ENCODE results near the gene RAB5A. TPM values are rescaled to one million over a fixed set of nuclear protein-coding genes. Genes with fewer than 3 reads are reported as not detected.

The RAB5A gene
- total RNA-seq, 1 experiment from 2014 or later, result 86.8 TPM

- no TSS peak for BruUV-seq (replicated peaks)
- H3K79me2 ChIP-seq (ENCODE audit: low read length), result peaks cover 88% of the 10 kb centered on the region
- peaks cover 11% of the 10 kb centered on the region; the same call in 1 of the 2 replicates for H3K36me3 ChIP-seq (ENCODE audit: low read depth, low read length)
- intact Hi-C loops (cut with micrococcal nuclease), result no loop called here
- H3K4me3 ChIP-seq (ENCODE audit: low read length), result no peak overlapping the region
- no peak overlapping the region for H3K4me2 ChIP-seq (ENCODE audit: low read length)
- no peak for ATAC-seq
- no peaks in the 10 kb centered on the region for H3F3A ChIP-seq (ENCODE audit: low read length, unreplicated experiment)
- peaks cover 53% of the 10 kb centered on the region for H4K20me1 ChIP-seq (ENCODE audit: low read length)
- H3K4me1 ChIP-seq (ENCODE audit: insufficient read depth, low read length), result peaks cover 8% of the 10 kb centered on the region
- CTCF ChIA-PET, result no interaction called here
- DNase-seq, result no peak
- no peak overlapping the region for H2AFZ ChIP-seq (ENCODE audit: low read length)
- no peaks in the 10 kb centered on the region for H3K9me3 ChIP-seq (ENCODE audit: low read length)
- no peak for TF ChIP-seq CTCF (conservative IDR thresholded peaks at IDR 0.05; ENCODE audit: low read depth, low read length)
- no peak for TF ChIP-seq EZH2phosphoT487 (IDR thresholded peaks at IDR 0.05; ENCODE audit: borderline replicate concordance, low read length)
- no peak for TF ChIP-seq EZH2 (IDR thresholded peaks at IDR 0.05; ENCODE audit: low read length, unreplicated experiment)
- no peaks in the 10 kb centered on the region for H3K9me2 ChIP-seq (replicated peaks; ENCODE audit: low read length)
- POLR2A ChIA-PET (ENCODE audit: unreplicated experiment), result no interaction called here
- H3K9ac ChIP-seq (ENCODE audit: low read length), result no peak overlapping the region
- no peaks in the 10 kb centered on the region for H3K27me3 ChIP-seq (ENCODE audit: low read length)
- no peak overlapping the region for H3K27ac ChIP-seq (ENCODE audit: low read length)
These were observed 20.3 kb downstream of the RAB5A start for GRCh38 chr3:19967208-19967607.

- H4K20me1 ChIP-seq (ENCODE audit: low read length), result peaks cover 54% of the 10 kb centered on the region
- intact Hi-C loops (cut with micrococcal nuclease), result no loop called here
- H3K4me3 ChIP-seq (ENCODE audit: low read length), result no peak overlapping the region
- no peaks in the 10 kb centered on the region for H3K27me3 ChIP-seq (ENCODE audit: low read length)
- no TSS peak for BruUV-seq (replicated peaks)
- CTCF ChIA-PET, result no interaction called here
- no peaks in the 10 kb centered on the region for H3K9me2 ChIP-seq (replicated peaks; ENCODE audit: low read length)
- no peak overlapping the region for H3K27ac ChIP-seq (ENCODE audit: low read length)
- no peak for ATAC-seq
- H3F3A ChIP-seq (ENCODE audit: low read length, unreplicated experiment), result no peaks in the 10 kb centered on the region
- peaks cover 88% of the 10 kb centered on the region for H3K79me2 ChIP-seq (ENCODE audit: low read length)
- TF ChIP-seq EZH2phosphoT487 (IDR thresholded peaks at IDR 0.05; ENCODE audit: borderline replicate concordance, low read length) (no peak), CTCF (conservative IDR thresholded peaks at IDR 0.05; ENCODE audit: low read depth, low read length) (no peak), EZH2 (IDR thresholded peaks at IDR 0.05; ENCODE audit: low read length, unreplicated experiment) (no peak)
- H3K4me2 ChIP-seq (ENCODE audit: low read length), result no peak overlapping the region
- H3K36me3 ChIP-seq (ENCODE audit: low read depth, low read length), result peaks cover 11% of the 10 kb centered on the region; the same call in 1 of the 2 replicates
- POLR2A ChIA-PET (ENCODE audit: unreplicated experiment), result no interaction called here
- H3K9ac ChIP-seq (ENCODE audit: low read length), result no peak overlapping the region
- no peaks in the 10 kb centered on the region for H3K9me3 ChIP-seq (ENCODE audit: low read length)
- no peak overlapping the region for H2AFZ ChIP-seq (ENCODE audit: low read length)
- H3K4me1 ChIP-seq (ENCODE audit: insufficient read depth, low read length), result peaks cover 11% of the 10 kb centered on the region
- no peak for DNase-seq
These were observed 20.9 kb downstream of the RAB5A start for GRCh38 chr3:19967812-19968211.

- H3K36me3 ChIP-seq (ENCODE audit: low read depth, low read length), result peaks cover 16% of the 10 kb centered on the region
- POLR2A ChIA-PET (ENCODE audit: unreplicated experiment), result no interaction called here
These were observed 23.4 kb downstream of the RAB5A start for GRCh38 chr3:19970327-19970726.

More at GRCh38 chr3:19970327-19970726, 23.4 kb downstream of the RAB5A start:
- CTCF ChIA-PET, result no interaction called here
- Histone ChIP-seq H3K4me1 (ENCODE audit: insufficient read depth, low read length) (peaks cover 11% of the 10 kb centered on the region), H3K79me2 (ENCODE audit: low read length) (peaks cover 81% of the 10 kb centered on the region), H3K4me3 (ENCODE audit: low read length) (no peak overlapping the region), H3K9me2 (replicated peaks; ENCODE audit: low read length) (no peaks in the 10 kb centered on the region), H3K27me3 (ENCODE audit: low read length) (no peaks in the 10 kb centered on the region), H2AFZ (ENCODE audit: low read length) (no peak overlapping the region), H3K4me2 (ENCODE audit: low read length) (no peak overlapping the region), H3F3A (ENCODE audit: low read length, unreplicated experiment) (no peaks in the 10 kb centered on the region), H3K27ac (ENCODE audit: low read length) (no peak overlapping the region), H4K20me1 (ENCODE audit: low read length) (peaks cover 60% of the 10 kb centered on the region), H3K9me3 (ENCODE audit: low read length) (no peaks in the 10 kb centered on the region), H3K9ac (ENCODE audit: low read length) (no peak overlapping the region)
- no TSS peak for BruUV-seq (replicated peaks)
- TF ChIP-seq EZH2 (IDR thresholded peaks at IDR 0.05; ENCODE audit: low read length, unreplicated experiment) (no peak), CTCF (conservative IDR thresholded peaks at IDR 0.05; ENCODE audit: low read depth, low read length) (no peak), EZH2phosphoT487 (IDR thresholded peaks at IDR 0.05; ENCODE audit: borderline replicate concordance, low read length) (no peak)
- no peak for ATAC-seq
- no peak for DNase-seq
- intact Hi-C loops (cut with micrococcal nuclease), result loop anchor here (5.0 kb wide), 2 partner anchors 72 to 83 kb away; partner anchors contain the start of gene KAT2B

Measured in PC-3 (cell line).